ENCODE results near the gene SORL1.
A peak's percentile ranks its signal among the peaks of the same experiment; 100 is the strongest.
"Not testable (repeated sequence)": the region's sequence is repeated elsewhere in the genome, so short reads cannot be mapped to it uniquely, and the experiment has no call there.

Gene SORL1

DNA sequence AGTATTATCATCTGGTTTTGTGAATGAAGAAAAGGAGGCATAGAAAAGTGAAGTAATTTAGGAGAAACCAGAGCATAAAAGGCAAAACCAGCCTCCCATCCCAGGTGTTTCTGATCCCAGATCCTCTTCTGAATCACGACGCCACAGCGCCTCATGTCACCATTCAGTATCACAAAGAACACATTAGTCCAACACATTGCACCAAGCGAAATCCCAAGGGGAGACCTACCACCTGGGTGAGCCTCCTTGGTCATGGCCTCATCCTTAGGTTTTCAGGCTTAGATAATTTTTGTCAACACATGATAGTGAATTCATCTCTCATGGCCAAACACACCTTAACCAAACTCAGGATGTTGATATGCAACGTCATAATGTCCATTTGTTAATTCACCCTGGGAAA lies 182.2 kb downstream of the SORL1 start:
- no peak for DNase-seq

DNA sequence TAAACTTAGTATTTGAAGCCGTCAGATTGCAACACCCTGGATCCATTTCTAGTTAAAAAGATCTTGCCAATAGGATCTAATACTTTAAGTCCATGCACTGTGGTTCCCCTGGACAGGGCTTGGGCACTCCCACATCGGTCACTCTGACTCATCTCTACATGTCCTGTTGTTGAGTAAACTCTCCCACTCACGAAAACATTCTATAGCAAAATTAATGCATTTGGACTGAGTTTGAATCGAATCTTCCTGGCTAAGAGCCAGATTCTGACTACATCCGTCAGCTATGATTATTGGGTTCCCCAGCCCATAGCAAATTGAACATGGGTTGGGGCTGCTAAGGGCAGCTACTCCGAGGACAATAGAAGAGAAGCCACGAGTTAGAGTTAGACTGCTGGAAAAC lies 182.8 kb downstream of the SORL1 start:
- no peak for DNase-seq

GRCh38 chr11:121636081-121636799 lies 184.1 kb downstream of the SORL1 start:
- no peak for DNase-seq

- DNase-seq: no peak
Observed at GRCh38 chr11:121636800-121637176, 184.7 kb downstream of the SORL1 start.

- not testable (repeated sequence) for DNase-seq
Observed at GRCh38 chr11:121637587-121637986, 185.5 kb downstream of the SORL1 start.

DNA sequence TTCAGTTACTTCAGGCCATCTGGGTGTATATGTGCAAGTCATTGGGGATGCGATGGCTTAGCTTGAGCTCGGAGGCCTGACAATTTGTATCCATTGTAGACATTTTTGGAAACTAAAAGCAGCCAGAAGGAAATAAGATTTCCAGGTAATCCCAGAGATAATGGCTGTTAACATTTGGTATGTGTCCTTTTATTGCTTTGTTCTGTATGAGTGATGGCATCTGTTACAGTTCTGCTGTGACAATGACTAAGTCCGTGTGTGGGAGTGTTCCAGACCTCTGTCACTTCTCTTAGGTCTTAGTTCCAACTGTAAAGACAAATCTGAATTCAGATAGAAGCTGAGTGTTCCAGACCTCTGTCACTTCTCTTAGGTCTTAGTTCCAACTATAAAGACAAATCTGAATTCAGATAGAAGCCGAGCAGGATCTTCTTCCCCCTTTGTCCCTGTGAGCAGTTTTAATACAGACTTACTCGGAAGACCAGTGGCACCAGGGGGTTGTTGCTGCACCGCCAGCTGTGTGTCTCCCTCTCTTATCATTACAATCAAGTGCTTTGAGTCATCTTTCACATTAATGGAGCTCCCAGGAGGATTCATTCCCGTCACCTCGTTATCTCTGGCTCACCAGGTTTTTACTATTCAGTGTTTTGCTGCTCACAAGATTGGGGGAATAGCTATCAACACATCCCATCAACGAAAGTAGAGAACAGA lies 191.5 kb downstream of the SORL1 start:
- no peak for DNase-seq

DNA sequence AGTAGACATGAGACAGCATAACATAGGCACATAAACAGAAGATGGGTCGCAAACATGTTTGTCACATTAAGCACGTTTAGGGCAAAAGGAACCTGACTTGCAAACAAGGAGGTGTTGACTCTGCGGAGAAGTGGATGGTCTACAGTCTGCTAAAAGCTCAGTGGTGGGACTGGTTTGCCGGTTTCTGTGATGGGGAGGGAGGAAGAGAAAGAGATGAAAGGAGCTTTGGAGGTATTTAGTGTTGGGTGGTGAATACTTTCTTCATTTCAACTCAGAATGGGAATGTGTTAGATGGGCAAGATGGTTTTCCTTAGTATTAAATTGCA lies 192.0 kb downstream of the SORL1 start:
- no peak for DNase-seq

GRCh38 chr11:121645001-121645400 lies 192.9 kb downstream of the SORL1 start:
- DNase-seq: no peak

- no peak for DNase-seq
Observed at GRCh38 chr11:121645596-121645995, 193.5 kb downstream of the SORL1 start.

GRCh38 chr11:121648306-121648705 lies 196.2 kb downstream of the SORL1 start:
- DNase-seq: no peak

DNA sequence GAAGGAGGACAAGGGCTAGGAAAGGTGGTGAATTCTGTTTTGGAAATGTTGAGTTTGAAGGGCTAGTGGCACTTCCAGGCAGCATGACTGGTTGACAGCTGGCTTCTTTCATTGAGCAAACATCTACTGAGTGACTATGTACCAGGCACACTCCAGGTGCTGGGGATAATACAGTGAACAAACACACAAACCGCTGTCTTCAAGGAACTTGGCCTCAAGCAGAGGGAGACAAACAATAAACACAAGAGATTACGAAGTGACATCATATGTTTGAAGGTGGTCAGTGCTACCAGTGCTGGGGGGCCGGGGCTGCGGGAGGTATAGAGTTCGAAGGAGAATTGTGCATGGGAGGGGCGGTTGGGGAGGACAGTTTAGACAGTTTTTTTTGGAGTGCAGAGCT lies 197.7 kb downstream of the SORL1 start:
- DNase-seq: no peak

- DNase-seq: no peak
Observed at GRCh38 chr11:121650351-121651256, 198.5 kb downstream of the SORL1 start.

- DNase-seq: no peak
Observed at GRCh38 chr11:121651257-121651605, 199.1 kb downstream of the SORL1 start.

GRCh38 chr11:121652971-121653370 lies 200.9 kb downstream of the SORL1 start:
- peak; percentile 54 for DNase-seq

- DNase-seq: no peak
Observed at GRCh38 chr11:121654259-121654842, 202.2 kb downstream of the SORL1 start.

DNA sequence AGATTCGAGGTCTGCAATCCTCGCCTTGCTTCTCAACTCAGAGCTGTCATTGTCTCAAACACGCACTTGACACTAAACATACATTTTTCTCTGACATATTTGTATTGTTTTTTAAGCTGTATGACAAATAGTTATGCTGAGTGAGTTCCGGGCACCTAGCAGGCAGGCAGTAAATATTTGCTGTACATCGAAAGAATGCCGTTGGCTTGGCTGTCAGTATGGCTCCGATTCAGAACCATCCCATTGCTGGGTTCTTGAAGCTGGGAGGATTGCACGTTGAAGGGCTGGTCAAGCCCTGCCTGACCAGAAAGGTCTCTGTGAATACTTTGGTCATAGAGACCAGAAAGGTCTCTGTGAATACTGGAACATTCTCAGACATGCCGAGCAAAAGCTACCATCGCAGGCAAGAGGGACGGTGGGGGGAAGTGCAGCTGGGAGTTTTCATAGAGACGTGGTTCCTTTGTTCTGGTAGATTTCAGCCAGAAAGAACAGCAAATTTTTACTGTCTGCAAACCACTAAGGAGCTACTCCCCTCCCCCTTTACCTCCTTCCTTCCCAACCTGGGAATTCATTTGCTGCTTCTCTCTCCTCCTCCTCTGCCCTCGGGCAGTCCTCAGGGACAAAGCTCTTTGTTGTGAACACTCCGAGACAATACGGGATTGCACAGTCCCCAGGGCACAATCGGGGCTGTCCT lies 202.9 kb downstream of the SORL1 start:
- no peak for DNase-seq

GRCh38 chr11:121655537-121656327 lies 203.6 kb downstream of the SORL1 start:
- peak; percentile 95 for DNase-seq

DNA sequence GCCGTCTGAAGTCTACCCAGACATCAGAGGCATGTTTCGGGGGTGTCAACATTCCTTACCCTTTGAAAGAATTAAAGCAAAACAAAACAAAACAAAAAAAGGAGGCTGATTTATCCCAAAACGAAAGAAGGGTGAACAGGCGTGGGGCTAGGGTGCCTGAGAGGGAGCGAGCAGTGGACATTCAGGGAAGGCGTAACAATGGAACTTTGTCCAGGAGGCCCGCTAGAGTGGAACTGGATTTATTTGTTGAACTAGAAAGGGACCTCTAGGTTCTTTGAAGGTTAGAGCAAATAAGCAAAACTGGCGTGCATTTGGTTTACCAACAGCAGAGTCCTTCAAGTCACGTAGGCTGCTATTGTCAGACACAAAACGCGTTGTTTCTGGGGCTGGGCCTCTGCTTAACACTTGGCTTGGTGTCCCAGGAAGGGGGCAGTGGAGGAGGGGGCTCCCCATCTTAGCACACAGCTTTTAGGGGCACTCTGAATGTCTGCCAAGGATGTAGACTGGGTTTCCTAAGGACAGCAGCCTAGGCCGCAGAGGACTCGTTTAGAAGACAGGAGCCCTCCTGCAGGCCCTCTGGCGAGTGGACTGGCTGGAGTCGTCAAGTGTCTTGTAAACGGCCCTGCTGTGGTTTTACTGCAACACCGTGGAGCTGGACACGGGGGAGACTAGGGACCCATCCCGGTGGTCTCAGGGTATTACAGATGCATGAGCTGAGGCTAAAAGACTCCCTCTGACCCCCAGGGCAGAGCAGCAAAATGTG lies 204.4 kb downstream of the SORL1 start:
- peak; percentile 43 for DNase-seq

DNA sequence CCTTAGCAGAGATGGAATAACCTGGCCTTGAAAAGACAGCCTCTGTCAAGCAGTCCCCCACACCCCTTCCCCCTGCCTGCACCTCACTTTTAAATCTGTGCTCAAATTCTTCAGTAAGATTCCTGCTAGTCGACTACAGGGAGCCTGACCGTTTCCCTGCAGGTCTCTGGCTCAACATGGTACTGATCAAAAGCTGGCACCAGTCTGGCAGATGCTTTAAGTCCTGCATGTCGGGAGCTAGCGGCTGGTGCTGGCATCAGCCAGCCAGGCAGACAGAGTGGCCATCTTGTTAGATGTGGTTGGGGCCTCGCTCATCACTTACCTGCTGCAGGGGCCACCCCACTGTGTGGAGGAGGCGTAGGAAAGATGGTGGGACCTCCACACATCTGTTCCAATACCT lies 205.0 kb downstream of the SORL1 start:
- peak; percentile 32 for DNase-seq

GRCh38 chr11:121659811-121660210 lies 207.7 kb downstream of the SORL1 start:
- DNase-seq: no peak

GRCh38 chr11:121661880-121662486 lies 209.9 kb downstream of the SORL1 start:
- DNase-seq: no peak
